Inflammatory macrophage (primary cell): Measurements from ENCODE around the gene CSNK2A2.

Experiments
- DNase-seq, 2 donors: peaks; one replicate each; pipeline ENCODE4 v3.0.0-alpha.2; 2020 to 2022

CSNK2A2 gene

GRCh38 chr16:58137581-58137980, 60.3 kb downstream of the CSNK2A2 start:
- DNase-seq = no peak

DNA sequence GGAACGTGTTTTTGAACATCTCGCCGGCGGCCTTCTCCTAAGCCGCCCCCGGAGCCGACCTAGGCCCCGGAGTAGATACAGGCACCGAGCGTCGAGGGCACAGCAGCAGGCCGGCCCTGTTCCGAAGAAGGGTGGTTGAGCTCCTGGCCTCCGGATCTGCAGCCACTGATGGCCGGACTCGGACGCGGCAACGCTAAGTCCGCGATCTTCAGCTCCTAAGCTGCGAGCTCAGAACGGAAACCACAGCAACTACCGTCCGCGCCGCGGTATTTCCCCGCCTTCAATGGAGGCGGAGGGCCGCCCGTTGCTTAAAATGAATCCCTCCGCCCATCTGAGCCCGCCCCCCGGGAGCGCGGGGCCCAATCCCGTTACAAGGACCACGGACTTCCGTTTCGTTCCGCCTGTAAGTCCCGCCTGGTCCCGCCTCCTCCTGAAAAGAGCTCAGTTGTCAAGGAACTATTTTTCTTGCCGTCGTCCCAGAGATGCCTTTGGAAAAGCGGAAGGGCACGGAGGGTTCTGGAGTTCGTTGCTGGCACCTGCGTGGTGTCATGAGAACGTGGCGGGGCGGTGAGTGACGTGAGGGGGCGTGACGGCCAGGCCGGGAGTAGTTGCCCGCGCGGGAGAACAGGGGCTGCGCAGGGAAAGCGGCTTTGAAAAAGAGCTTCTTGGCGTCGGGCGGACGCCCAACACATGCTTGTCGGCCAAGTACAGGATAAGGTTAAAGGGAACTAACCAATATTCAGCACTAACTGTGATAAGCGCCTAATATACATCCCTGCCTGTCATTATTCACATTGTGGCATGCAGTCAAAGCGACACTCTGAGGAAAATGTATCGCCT, 68.6 kb downstream of the CSNK2A2 start, which contains the start of gene CFAP20:
Gene CFAP20, minus strand, starts transcription at position 285 of the 840 bp plus-strand sequence. Its CDS starts 266 bp downstream, at position 19.
- DNase-seq = peak; percentile 99

DNA sequence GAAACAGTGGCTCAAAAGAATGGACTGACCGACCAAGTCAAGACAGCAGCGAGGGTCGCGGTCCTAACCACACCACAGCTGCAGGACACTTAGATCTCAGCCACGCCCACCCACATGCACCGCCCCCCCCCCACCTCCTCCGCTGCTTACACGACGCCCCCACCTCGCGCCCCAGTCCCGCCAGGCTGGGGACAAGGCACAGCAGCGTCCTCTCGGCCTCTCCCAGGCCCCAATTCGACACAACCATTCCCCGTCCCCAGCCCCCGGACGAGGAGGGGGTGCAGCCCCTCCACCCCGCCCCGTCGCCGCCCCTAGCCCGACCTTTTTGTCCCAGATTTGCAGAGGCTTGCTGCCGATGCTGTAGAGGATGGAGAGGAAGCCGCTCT, 69.2 kb downstream of the CSNK2A2 start:
- no peak for DNase-seq

GRCh38 chr16:58128181-58128631, 69.7 kb downstream of the CSNK2A2 start:
- DNase-seq = no peak

DNA sequence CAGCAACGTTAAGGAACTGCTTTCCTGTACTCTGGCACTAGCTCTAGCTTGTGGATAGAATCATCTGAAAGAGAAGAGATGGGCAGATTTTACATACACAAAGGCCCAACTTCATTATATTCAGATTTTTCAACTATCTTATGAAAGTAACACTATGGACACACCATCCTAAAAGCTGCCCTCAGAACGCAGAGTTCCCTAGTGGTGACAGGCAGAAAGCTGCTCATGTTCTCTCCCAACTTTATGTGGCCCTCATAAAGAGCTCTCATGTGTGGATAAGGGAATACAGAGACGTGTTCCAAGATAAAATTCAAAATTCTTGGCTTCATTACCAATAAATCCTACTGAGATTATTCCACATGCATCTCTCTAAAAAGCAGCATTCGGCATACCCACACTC, 70.3 kb downstream of the CSNK2A2 start:
- DNase-seq = no peak

DNA sequence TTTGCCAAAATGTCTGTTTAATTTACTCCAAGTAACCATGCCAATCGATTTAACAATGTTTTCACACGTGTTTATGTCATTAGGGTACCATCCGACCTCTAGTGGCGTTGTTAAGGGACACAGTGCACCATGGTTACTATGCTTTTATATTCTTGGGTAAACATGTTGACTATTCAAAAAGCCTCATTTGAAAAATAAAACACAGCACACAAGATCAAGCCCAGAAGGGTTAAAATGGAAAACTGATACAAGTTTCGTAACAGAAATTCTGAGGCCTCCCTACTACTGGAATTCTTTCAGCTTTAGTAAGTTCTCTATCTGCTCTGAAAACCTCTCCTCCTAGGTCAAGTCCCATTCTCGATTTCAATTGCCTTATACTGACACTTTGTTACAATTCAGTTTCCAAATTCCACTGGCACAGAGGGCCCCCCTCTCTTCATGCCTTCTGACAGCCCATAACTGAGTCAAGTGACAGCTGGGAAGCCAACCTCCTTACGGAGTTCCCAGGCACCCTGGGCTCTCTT, 70.8 kb downstream of the CSNK2A2 start:
- peak in 1 of 2 donors; percentile 51 for DNase-seq

GRCh38 chr16:58126451-58126961, 71.4 kb downstream of the CSNK2A2 start:
- DNase-seq = no peak

DNA sequence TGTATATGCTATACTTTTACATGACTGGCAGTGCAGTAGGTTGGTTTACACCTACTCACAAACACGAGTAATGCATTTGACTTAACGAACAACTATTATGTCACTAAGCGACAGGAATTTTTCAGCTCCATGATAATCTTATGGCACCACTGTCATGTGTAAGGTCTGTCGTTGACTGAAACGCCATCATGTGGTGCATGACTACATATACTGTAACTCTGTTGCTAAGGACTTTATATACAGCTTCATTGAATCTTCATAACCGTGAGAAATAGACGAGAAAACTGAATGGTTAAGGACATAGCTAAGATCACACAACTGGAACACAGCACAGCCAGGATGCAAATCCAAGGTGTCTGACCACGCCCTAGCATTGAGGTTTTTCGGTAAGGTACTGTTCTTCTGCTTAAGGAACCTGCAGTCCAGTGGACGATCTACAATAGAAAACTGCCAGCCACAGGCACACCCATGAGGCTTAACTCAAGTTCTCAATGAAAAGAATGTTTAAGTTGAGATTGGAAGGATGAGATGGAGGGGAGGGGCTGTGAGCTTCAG, 72.0 kb downstream of the CSNK2A2 start:
- DNase-seq = peak in 1 of 2 donors; percentile 44

- DNase-seq = no peak
These were observed 72.9 kb downstream of the CSNK2A2 start for GRCh38 chr16:58125041-58125440.

DNA sequence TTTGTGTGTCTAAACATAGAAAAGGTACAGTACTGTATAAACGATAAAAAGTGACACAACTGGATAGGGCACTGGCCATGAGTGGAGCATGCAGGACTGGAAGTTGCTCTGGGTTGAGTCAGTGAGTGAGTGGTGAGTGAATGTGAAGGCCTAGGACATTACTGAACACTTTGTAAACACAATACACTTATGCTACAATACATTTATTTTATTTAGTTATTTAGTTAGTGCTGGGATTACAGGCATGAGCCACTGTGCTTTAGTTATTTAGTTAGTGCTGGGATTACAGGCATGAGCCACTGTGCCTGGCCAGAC, 73.3 kb downstream of the CSNK2A2 start:
- DNase-seq = no peak

DNA sequence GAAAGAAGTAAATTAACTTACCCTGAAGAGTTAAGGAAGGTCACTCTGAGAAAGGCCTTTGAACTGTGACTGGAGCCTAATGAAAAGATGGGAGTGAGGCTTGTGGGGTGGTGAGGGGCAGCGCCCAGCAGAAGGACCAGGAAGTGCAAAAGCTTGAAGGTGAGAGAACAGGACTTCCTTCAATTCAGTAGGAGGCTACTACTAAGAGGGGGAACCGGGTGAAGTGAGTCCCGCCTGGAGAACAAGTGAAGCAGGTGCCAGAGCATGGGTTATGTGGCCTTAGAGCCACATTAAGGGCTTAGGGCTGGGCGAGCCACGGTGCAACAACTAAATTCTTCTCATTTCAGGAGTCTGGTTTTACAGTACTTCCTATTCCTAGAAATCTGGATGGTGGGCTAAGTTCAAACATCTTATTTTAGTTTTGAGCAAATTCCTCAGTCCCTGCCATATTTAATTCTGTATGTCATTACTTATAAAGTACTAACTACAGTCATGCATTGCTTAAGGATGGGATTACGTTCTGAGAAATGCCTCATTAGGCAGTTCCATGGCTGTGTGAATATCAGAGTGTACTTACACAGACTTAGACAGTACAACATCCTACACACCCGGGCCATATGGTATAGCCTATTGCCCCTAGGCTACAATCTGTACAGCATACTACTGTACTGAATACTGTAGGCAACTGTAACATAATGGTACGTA, 73.9 kb downstream of the CSNK2A2 start:
- no peak for DNase-seq

DNA sequence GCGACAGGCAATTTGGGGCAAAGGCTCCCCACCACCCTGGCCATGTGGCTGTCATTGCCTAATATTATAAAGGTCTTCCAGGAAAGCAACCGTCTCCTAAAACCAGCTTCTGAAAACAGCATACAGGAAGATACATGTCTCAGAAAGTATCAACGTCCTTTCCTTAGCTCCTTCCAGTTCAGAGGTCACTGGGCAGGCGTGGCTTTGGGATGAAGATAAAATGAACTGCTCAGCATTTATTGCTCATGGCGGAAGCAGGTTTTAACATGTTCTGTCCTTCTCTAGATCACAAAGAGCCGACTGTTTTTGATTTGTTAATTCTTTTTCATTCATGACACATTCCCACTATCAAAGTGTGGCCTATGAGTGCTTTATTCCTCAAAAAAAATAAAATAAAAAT, 76.8 kb downstream of the CSNK2A2 start:
- no peak for DNase-seq

DNA sequence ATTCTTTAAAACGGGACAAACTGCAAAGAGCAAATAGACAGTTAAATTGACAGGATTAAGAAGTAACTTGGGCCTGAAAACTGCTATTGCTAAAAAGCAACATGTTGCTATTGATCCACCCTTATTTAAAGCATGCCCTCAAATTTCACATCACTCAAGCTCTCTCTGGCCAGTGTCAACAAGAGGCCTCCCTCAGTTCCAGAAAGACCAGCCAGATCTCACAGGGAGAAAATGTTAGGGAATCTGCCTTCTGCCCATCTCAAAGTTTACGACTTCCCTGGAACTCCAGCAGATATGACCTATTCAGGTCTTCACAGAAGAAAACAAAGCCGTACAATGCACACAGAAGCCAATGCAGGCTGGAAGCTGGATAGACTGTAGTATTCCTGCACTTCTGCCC, 77.7 kb downstream of the CSNK2A2 start:
- no peak for DNase-seq

DNA sequence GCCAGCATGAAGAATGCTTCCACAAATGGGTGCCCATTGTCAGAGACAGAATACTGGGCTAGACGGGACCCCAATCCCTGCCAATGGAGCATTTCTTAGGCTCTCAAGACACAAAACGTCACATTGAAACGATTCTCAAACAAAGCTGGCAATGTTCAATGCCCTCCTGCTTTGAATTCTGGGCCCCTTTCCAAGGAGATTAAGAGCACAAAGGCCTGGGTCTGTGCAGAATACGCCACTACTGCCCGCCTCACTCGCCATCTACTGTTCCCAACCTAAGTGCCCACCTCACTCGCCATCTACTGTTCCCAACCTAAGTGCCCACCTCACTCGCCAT, 78.4 kb downstream of the CSNK2A2 start:
- DNase-seq = no peak

- DNase-seq = no peak
These were observed 79.0 kb downstream of the CSNK2A2 start for GRCh38 chr16:58118801-58119508.

- no peak for DNase-seq
These were observed 81.4 kb downstream of the CSNK2A2 start for GRCh38 chr16:58116529-58116928.

- no peak for DNase-seq
These were observed 81.8 kb downstream of the CSNK2A2 start for GRCh38 chr16:58116081-58116480.

DNA sequence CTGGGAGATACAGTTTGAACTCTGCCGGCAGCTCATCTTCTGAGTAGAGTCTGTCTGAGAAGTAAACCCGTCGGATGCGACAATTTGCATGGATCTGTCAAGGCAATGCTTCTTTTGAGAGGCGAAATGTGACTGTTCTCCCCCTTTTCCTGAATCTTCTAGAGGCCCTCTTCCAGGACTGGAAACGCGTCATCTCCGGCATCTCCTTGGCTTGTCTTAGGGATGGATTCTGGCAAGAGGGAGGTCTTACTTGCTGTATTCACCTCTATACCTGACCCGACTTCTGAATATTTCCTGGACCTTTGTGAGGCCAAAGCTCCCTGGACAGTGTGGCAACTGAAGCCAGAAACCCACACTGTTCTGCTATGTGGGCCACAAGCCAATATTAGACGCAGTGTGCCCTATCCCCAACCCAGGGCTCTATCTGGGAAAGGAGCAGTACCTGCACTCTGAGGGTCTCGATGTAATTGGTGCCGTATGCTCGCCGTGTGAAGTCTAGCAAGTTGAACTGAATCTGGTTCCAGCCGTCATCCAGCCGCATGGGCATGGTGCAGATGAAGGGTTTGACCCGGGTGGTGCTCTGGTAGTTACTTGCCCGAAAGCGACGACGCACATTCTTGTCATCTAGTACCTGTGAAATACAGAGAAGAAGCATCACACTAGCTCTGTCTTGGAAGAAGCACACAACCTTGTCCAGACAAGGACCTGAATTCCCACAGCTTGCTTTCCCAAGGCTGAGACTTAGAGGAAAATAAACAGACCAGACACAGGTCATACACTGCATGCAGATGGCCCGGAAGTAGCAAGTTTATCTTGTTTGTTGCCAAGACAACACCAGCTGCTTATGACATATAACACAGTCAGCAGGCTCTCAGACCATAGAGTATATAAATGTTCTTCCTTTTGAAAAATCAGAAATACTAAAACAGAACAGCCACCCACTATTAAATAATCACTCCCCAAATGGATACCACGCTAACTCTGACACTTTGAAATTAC, 82.8 kb downstream of the CSNK2A2 start:
- DNase-seq = no peak

- no peak for DNase-seq
These were observed 86.6 kb downstream of the CSNK2A2 start for GRCh38 chr16:58111302-58111627.

DNA sequence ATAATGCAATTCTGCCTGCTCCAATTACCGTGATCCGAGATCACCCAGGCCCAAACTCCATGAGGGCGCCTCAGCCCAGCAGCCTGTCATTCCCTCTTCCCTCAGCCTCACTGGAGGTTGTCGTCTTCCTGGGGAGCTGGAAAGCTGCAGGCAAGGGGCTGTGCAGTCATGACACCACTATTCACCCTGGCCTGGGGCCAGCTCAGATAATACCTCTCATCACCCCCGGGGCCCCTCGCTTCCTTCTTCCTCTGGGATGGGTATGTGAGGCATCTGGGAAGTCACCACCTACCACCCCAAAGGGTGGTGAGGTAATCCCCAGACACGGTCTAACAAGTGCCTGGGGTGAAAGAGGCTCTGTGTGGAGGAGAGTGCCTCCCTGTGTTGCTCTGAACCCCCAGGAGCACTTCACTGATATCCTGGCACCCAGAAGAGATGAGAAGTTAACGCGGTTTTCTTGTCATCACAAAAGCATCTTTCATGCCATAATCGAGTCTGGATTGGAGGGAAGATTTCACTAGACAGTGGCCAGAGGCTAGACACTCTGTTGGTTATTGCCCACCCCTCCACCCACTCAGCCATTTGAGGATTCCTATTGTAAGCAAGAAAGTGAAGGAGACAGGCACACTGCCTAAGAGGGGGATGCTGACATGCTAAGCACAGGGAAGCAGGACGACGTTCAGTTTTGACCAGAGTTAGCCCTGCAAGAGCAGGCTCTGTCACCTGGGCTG, 87.2 kb downstream of the CSNK2A2 start:
- no peak for DNase-seq

DNA sequence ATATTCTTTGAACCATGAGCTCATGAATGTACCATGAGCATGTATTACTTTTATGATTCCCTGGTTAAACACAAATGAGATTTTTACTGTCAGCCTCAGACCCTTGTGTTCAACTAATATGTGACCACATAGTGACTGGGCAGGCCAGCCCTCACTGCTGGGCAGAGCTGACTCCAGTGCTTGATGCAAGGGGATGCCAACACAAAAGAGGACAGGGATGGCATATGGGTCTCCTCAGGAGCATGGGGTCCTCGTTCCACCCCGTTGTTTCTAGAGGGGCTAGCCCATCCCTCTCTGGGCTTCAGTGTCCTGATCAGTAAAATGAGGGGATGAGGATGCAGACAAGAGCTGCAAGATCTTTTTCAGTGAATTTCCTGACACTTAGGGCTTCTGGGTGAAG, 88.0 kb downstream of the CSNK2A2 start:
- DNase-seq = no peak
